ENCODE results near the gene ADPRM.
A peak's percentile ranks its signal among the peaks of the same experiment; 100 is the strongest.
"Not testable (repeated sequence)": the region's sequence is repeated elsewhere in the genome, so short reads cannot be mapped to it uniquely, and the experiment has no call there.

The ADPRM gene, protein sequence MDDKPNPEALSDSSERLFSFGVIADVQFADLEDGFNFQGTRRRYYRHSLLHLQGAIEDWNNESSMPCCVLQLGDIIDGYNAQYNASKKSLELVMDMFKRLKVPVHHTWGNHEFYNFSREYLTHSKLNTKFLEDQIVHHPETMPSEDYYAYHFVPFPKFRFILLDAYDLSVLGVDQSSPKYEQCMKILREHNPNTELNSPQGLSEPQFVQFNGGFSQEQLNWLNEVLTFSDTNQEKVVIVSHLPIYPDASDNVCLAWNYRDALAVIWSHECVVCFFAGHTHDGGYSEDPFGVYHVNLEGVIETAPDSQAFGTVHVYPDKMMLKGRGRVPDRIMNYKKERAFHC

DNA sequence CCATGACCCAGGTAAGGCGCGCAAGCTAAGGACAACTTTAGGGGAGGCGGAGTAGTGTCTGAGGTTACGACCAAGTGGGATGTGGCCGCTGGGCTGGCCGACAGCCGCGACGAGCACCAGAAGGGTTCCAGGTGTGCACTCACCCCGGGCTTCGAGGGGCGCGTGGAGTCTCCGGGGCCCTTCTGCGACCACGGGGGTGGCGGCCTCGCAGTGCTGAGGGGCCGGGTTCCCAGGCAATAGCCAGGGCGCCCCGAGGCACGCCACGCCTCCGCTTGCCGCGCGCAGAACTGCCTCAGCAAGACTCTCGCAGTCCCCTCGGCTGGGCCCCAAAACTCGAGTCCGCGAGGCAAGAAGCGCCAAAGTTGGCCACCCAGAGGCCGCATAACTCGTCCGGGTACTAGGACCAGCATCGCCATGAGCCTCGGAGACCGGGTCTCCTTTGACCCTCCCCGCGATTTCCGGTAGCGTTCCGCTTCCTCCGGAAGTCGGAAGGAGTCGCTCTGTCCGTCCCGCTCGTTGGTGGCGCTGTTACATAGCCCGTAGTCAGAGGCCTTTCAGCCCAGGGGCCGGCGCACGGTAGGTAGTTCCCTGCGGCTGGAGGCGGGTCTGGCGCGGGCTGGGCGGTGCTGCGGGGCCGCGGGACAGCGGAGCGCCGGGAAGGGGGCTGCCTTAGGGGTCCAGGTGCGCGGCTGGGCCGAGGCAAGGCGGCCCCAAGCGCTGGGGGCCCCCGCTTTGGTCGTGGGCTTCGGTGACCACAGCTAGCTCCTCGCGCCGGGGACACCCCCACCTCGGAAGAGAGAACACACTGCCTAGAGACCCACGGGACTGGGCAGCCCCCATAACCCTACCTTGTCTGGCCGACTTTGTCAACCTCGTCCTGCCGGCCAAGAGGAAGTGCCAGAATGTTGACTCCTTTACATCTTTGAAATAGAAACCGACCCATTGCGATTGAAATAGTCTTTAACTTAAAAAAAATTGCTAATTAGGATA is at the start of gene ADPRM, which contains the start of gene SCO1:
Gene ADPRM, plus strand, starts transcription at position 503 of the 990 bp plus-strand sequence. CDS start 7,333 bp downstream, outside the sequence.
Gene SCO1, minus strand, starts transcription at position 442 of the 990 bp plus-strand sequence. Its CDS starts 26 bp downstream, at position 416.
- DNase-seq, result peak; percentile 81 to 90

DNA sequence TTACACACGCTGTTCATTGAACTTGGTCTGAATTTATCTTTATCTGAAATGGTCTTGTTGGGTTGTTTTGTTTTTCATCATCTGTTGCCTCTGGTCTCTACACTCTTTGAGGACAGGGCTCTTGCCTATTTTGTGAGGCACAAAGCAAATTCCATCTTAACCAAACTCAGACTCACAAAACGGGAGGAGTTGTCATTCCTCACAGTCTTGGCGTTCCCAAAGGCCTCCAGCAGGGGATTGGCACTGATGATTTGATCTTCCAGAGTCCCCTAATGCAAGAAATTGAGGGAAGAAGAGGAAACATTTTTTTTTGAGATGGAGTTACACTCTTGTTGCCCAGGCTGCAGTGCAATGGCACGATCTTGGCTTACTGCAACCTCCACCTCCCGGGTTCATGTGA is 49.0 kb upstream of the ADPRM start:
- DNase-seq, result no peak

DNA sequence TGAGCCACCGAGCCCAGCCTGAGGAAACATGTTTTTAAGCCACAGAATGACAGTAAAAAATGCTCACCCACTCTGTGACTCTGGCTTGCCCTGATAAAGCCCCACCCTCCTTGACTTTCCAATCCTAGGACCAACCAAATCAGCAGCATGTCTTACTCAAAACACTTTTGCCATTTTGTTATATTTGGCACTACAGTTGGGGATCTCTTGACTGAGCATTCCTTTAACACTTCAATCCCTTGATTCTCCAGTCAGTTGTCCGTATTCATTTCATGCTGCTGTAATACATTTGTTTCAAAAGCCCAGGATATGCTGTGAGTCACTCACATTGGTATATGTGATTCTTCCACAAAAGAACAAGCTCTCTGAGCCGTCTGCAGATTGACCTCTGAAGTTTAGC is 48.4 kb upstream of the ADPRM start:
- no peak for DNase-seq

DNA sequence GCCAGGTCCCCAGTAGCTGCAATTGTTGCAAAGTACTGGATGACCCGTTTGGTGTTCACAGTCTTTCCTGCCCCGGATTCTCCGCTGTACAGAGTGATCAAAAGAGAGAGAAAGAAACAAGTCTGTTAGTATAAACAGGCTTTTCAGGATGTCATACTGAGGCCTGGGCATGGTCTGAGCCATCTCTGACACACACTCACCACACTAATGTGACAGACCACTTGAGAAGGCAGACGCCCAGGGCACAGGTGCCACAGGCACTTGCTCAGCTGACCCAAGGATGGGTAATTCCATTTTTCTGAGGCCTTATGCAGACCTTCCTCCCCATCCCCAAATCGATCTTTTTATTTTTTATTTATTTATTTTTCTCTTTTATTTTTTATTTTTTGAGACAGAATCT is 47.8 kb upstream of the ADPRM start:
- no peak for DNase-seq

DNA sequence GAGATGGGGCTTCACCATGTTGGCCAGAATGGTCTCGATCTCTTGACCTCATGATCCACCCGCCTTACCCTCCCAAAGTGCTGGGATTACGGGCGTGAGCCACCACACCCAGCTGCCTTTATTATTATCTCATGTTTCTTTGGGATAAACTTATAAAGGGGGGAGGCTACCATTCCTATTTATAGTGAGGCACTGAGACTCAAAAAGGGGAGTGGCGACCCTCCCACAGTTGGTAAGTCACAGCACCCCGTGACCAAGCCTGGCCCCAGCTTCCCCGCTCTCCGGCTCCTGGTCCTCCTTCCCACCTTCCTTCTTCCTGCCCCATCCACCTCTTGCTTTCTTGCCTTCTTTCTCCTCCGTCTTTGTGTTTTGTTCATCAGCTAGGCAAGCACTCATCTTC is 45.5 kb upstream of the ADPRM start:
- no peak for DNase-seq

DNA sequence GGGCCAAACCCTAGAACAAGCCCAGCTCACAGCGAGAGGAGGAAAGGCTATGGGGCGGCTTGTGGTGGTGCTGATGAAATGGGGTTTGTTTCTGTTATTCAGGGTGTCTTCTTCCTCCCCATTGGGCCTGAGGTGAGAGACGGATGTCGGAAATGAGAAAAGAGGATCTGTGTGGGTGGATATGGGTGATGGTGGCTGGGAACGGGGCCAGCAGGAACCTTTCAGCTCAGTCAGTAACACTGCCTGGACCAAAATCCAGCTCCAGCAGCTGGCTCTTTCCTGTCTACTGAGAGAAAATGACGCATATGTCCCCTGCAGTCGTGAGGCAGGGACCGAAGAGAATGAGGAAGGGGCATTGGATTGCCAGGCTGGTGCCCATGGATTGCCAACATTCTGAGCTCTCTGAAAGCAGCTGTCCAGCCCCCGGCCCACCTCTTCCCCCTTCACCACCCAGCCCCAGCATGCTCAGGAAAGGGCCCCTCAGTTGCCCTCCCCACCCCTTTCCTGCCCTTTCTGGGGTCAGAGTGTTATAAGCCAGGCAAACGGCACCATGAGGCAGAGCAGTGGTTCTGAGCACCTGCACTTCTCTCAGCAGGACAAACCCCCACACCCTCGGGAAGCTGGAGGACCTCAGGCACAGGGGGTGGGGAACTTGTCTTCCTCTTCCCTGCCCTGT is 44.3 kb upstream of the ADPRM start:
- DNase-seq, result no peak

DNA sequence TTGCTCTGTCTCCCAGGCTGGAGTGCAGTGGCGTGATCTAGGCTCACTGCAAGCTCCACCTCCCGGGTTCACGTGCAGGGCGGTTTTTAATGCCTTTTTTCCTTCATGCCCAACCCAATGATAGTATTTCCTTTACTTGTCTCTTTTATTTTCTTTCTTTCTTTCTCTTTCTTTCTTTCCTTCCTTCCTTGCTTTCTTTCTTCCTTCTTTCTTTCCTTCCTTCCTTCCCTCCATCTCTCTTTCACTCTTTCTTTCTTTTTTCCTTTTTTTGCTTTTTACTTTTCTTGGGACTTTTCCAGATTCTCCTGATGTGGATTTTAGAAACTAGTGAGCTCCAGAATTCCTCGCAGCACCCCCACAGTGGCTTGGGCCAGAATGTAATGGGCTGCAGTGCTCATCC is 43.4 kb upstream of the ADPRM start:
- no peak for DNase-seq

DNA sequence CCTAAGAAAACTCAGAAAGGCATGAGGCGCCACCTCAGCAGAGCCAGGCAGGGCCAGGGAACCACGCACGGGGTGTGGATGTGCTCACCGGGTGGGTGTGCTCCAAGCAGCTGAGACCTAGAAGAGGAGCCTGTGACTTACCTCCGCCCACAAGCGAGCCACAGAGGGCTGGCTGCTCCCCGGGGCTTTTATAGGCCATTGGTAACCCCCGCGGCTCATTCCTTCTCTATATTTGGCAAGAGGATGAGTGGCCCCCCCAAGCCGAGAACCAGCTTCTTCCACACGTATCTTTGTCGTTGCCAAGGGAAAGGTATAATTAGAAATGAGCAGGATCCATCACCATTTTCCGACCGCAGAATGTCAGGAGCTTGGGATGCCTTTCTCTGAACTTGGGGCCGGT is 40.2 kb upstream of the ADPRM start, which contains the start of gene MYH3:
Gene MYH3, minus strand, starts transcription at position 162 of the 400 bp plus-strand sequence. CDS start 2,245 bp downstream, outside the sequence.
- no peak for DNase-seq

DNA sequence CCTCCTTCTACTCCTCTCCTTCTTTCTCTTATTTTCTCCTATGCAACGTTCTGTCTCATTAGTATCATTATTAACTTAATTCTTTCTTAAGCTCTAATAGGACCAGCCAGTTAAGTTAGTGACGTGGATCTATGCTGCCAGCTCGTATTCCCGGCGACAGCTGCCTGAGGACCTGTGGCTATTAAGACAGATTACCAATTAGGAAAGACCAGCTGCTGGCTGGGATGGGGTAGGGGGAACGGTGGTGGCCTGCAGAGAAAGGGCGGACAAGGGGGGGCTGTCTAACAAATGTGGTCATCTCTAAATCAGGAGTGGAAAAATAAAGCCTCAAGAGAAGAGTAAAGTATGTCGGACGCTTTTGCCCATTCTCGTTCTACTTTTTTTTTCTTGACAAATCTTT is 39.5 kb upstream of the ADPRM start:
- no peak for DNase-seq

DNA sequence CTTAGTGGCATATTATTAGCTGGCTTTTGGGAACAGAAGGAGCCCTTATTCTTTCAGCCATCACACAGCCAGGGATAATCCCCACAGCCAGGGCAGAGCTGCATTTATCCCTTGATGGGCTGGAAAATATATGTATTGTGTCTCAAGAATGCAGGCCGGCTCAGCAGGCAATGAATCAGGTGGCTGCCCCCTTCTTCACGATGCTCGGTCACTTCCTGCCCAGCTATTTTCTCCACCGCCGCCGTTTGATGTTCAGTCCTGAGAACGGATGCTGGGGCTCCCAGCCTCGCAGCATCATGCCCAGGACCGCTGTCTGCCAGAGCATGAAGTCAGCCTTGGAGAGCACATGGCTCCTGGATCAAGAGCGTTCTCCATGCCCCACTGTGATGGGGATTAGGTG is 36.0 kb upstream of the ADPRM start:
- no peak for DNase-seq

DNA sequence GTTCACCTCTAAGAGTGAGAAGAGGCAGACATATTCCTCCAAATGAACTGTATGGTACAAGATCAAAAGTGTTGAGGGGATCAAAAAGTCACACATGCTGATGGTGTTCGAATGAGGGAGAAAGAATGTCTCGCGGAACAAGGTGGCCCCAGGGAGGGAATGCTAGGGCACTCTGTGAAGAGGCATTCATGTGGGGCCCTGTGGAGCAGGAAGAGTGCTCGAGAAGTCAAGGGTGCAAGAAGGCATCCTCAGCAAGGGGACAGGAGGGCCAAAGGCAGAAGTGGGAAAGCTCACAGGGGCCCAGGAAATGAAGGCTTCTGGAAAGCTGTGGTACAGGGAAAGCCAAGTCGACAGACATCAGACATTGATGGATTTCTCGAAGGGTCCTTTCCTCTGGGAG is 34.2 kb upstream of the ADPRM start:
- DNase-seq, result no peak

DNA sequence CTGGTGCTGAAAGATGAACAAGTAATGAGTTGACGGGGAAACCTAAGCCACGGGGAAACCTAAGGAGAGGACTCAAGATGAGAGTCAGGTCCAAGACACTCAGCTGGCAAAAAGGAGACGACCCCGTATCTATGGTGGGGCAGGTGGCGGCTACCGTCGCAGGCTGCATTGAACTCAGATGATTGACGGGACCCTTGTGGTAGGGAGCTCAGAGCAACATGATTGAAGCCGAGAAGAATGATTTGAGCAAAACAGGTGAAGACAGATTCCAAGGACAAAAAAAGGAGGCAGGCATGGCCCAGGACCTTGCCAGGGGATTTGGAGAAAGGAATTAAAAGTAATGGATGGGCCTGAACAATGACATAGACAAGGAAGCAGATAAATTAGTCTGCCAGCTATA is 32.8 kb upstream of the ADPRM start:
- no peak for DNase-seq

DNA sequence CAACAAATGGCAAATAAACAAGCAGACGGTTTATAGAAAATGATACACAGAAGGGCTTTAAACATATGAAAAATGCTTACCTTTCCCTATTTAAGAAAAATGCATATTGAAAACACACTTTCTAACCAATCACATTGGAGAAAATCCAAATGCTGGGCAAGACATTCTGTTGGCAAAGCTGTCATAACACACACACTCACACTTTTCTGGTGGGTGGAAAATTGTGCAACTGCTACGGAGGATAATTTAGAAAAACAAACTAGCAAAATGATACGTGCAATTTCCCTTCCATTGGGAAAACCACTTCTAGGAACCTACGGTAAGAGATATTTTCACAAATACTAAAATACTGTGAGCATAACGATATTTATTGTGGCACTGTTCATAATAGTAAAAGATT is 30.5 kb upstream of the ADPRM start:
- DNase-seq, result no peak

DNA sequence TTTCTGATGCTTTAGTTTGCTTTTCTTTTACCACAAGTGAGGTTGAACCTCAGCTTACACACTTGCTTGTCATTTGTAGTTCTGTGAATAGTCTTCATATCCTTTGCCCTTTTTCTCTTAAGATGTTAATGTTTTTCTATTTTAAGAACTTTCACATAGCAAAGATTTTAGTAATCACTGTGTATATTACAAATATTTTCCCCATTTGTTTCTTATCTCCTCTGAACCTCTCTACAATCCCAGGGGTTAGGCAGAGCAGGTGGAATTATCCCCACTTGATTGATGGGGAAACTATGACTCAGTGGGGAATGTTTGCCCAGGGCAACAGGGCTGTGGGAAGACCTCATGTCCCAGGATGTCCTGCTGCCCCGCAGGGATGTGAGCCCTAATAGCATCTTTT is 28.6 kb upstream of the ADPRM start:
- peak in 1 of 2 experiments; percentile 9 for DNase-seq

DNA sequence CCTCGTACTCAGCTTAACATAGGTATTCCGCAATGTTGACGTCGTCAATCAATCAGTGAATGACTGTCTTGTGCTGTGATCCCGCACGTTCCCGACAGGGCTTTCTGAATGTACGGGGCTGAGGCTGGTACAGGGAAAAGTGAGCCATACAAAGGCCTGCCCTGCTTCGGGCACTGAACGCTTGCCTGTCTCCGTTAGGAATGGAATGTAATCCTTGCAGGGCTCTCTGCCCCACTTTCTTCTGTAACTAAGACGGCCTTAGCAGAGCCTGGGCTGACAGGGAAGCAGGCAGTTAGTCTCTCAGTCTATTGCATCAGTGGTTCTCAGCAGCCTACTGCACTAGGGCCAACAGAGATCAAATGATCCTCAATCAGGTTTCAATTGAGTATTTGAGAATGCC is 24.1 kb upstream of the ADPRM start:
- no peak for DNase-seq

DNA sequence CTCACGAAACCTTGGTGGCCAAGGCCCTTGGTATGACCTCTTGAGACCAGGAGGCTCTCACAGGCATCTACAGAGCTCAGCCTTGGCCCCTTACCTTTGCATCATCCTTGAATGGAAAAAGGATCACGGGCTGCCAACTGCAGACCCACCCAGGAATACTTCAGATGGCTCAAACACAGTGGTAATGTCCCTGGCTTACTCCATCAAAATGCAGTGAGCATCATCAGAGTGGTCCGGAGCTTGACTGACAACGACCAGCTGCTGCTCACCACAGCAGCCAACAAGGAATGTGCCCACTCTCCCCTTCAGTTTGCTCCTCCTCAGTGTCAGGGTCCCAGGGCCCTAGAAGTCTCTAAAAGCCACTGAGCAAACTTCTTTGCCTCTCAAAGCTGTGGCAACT is 22.7 kb upstream of the ADPRM start:
- DNase-seq, result no peak

DNA sequence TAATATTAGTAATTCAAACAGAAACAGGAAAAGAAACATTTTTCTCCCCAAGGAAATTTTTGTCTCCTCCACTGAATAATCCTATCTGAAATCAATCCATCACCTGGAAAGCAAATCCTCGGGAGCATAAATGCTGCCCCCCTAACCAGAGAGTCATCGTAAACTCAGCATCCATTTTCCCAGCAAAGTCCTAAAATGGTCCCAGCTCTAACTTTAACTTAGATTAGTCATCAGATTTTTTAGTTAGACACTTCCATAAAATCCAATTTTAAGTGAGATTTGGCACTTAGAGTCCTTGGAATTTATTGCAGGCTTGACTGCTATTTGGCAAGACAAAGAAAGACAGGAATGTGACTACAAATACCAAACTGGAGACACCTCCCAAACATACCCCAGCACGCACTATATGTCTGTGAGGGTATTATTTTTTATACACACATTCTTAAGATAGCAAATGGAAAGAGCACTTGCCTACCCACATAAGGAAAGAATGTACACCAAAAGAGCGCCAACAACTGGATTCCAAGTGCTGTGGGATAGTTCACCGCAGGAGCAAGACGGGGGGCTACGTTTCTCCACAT is 15.4 kb upstream of the ADPRM start:
- DNase-seq, result no peak

DNA sequence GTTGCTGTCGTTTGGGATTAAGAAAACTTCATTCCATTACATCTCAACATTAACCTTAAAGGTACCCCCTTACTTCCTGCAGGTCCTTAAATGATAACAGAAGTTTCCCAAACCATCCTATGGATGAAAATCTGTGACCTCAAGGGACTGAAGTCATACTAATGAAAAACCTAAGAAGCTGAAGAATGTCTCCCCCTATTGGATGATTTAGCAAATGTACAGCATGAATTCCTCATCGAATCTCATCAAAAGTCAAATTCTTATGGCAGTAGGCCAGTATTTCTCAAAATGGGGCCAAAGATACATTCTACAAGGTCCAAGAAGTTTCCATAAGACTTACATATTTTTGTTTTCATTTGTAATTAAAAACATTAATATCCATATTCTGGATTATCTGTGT is 13.5 kb upstream of the ADPRM start:
- DNase-seq, result peak in 1 of 2 experiments; percentile 21

DNA sequence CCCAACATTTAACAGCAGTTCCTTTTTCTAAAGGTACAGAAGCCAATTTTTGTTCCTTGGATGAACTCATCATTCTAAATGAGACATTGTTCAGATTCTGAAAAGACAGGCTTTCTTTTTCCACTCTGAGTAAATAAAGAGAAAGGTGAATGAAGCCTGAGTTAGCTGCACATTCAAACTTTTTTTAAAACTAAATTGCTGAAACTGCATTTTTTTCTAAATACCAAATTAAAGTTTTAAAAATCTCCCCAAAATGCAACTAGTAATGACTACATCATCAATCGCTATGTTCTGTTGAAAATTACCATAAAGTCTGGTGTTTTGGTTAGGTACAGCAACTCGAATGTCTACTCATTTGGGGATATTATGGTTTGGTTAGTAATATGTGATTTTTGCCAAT is 9.9 kb upstream of the ADPRM start:
- no peak for DNase-seq

DNA sequence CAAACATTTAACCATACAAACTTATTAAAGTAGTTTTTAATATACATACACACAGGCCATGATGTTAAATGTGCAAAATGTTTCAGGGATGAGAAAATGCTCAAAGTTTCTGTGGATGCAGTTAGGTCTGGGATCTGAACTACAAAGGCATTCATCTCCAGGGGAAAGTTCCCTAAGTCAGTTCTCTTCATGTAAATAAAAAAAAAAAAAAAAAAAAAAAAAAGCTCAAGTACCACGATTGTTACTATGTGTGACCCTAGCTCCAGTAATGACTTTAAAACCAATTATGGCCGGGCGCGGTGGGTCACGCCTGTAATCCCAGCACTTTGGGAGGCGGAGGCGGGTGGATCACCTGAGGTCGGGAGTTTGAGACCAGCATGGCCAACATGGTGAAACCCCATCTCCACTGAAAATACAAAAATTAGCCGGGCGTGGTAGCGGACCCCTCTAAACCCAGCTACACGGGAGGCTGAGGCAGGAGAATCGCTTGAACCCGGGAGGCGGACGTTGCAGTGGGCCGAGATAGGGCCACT is 1.5 kb upstream of the ADPRM start:
- not testable (repeated sequence) for DNase-seq

DNA sequence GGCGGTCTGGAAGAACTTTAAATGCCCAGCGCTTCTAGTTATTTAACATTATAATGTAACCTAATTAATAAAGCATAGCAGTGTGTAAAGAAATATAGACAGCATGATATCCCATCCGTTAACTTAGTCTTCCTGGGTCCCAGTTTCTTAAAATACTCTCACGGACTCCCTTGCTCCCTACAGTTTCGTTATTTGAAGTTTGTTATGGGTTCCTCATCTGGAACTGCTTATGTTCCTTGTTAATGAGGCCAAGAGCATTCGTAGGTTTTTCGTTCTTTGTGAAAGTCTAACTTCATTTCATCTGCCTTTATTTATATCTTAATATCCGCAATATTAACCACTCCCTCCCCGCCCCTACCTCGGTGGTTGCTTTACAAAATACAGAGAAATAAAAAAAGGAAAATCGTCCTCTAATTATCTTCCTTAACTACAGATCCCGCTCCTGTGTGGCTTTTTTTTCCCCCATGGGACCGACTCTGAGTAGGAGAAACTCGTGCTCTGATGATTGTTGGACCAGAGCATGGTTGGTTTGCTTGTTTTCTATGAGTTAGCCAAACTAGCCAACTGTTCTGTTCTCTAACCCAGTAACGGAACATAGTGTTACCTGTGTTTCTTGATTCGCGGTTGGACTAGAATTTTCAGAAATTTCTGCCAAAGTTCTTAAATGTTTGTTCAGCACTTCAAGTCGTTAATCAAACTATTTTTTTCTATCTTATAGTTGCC is 863 bp downstream of the ADPRM start:
- DNase-seq, result no peak

DNA sequence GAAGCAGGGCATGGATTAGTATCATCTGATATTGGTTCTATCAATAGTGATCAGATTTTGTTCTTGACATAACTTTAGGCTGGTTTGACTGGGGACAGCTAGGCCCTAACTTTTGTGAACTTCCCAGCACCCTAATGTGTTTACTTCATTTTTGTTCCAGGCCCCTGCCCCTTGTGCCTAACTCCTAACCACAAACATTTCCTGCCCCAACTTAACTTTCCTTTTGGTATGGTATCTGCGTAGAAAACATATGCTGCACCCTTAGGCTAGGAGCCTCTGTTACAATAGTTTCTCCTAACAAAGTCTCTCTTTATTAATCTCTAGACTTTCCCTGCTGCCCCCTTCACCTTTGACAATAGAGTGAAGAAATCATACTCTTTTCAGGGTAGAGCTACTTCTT is 2.5 kb downstream of the ADPRM start:
- DNase-seq, result no peak

Data from SW 1271 (cell line).